K562 (cell line): ENCODE results near the gene DUOX2. TPM values are rescaled to one million over a fixed set of nuclear protein-coding genes. Genes with fewer than 3 reads are reported as not detected.

ENCODE experiments used
- polyA plus RNA-seq, 8 experiments: library from polyadenylated mRNA; depleted of rRNA in 4 of 8; stranded (reverse) in 5 of 8; unstranded in 3 of 8; fragments of >200 nt; fragmentation: Nextera tagmentation in 2 of 8; fragmentation: Illumina TruSeq in 1 of 8; extraction: Ambion mirVana in 2 of 8; extraction: Trizol in 1 of 8; gene quantifications; 2 replicates each; pipeline versions ENCODE4 v1.2.1 to v1.2.3, GENCODE V29; 2011 to 2014; ENCODE audit warnings: inconsistent platforms in 1 of 8, missing spikeins in 1 of 8
- small RNA-seq: library from RNA; depleted of rRNA; stranded (forward); fragments of <200 nt; gene quantifications from one replicate; pipeline ENCODE3, GENCODE V24; 2014
- total RNA-seq, 7 experiments: library from RNA; depleted of rRNA in 6 of 7; stranded (reverse); fragments of >200 nt in 6 of 7; fragmentation: Illumina TruSeq in 2 of 7; extraction: Trizol in 2 of 7; gene quantifications; 2 replicates each; pipeline versions ENCODE4 v1.2.1 to v1.2.3, GENCODE V29; 2011 to 2021; ENCODE audit warnings: low replicate concordance in 1 of 7

DUOX2 gene
- total and polyA plus RNA-seq, 9 of the 15 experiments (the other 6 are each of a cell fraction or from before 2014, with no cell fraction given): 0.01 to 0.03 (median 0.02) TPM; not detected in 6

Small RNA genes within 50 kb of the gene (small RNA-seq; reads per million reads assigned to genes)
- gene RF00019: not detected

Other genes with a start within 250 kb of the DUOX2 start
- not detected in 2 replicates for gene TERB2, start 157.5 kb downstream of the DUOX2 start, total RNA-seq (2014; rRNA removed)
- not detected in 2 replicates for gene TERB2, start 157.5 kb downstream of the DUOX2 start, total RNA-seq (2014; rRNA removed; fragmentation: Illumina TruSeq; extraction: Trizol)
- not detected in 2 replicates for gene TERB2, start 157.5 kb downstream of the DUOX2 start, total RNA-seq (2015; rRNA removed; fragmentation: Illumina TruSeq; extraction: Trizol)
- gene TERB2, start 157.5 kb downstream of the DUOX2 start, total RNA-seq (2021): not detected in 2 replicates
- not detected in 2 replicates for gene TERB2, start 157.5 kb downstream of the DUOX2 start, polyA plus RNA-seq (2011; rRNA removed)
- not detected in 2 replicates for gene TERB2, start 157.5 kb downstream of the DUOX2 start, polyA plus RNA-seq (2014; fragmentation: Illumina TruSeq; extraction: Trizol)
- gene TERB2, start 157.5 kb downstream of the DUOX2 start, polyA plus RNA-seq (2014; fragmentation: Nextera tagmentation; extraction: Ambion mirVana): not detected
- gene TERB2, start 157.5 kb downstream of the DUOX2 start, polyA plus RNA-seq (2014; rRNA removed): not detected in 2 replicates
- 38.5 and 39.3 TPM in 2 replicates for gene SORD, start 91.0 kb downstream of the DUOX2 start, total RNA-seq (2014; rRNA removed)
- 22.7 and 28.3 TPM in 2 replicates for gene SORD, start 91.0 kb downstream of the DUOX2 start, total RNA-seq (2014; rRNA removed; fragmentation: Illumina TruSeq; extraction: Trizol)
- gene SORD, start 91.0 kb downstream of the DUOX2 start, total RNA-seq (2015; rRNA removed; fragmentation: Illumina TruSeq; extraction: Trizol): 19.3 and 21.3 TPM in 2 replicates
- 43.8 and 44.6 TPM in 2 replicates for gene SORD, start 91.0 kb downstream of the DUOX2 start, total RNA-seq (2021)
- 62.2 and 79.2 TPM in 2 replicates for gene SORD, start 91.0 kb downstream of the DUOX2 start, polyA plus RNA-seq (2011; rRNA removed)
- 37.7 and 38.4 TPM in 2 replicates for gene SORD, start 91.0 kb downstream of the DUOX2 start, polyA plus RNA-seq (2014; fragmentation: Illumina TruSeq; extraction: Trizol)
- 10 to 100 TPM in 1 of 2 experiments, 1 to 10 TPM in 1; 5.9 to 14.1 TPM for gene SORD, start 91.0 kb downstream of the DUOX2 start, polyA plus RNA-seq (2014; fragmentation: Nextera tagmentation; extraction: Ambion mirVana)
- 29.6 and 42.3 TPM in 2 replicates for gene SORD, start 91.0 kb downstream of the DUOX2 start, polyA plus RNA-seq (2014; rRNA removed)
- not detected in 2 replicates for gene DUOXA2, start 154 bp upstream of the DUOX2 start, total RNA-seq (2014; rRNA removed)
- not detected in 2 replicates for gene DUOXA2, start 154 bp upstream of the DUOX2 start, total RNA-seq (2014; rRNA removed; fragmentation: Illumina TruSeq; extraction: Trizol)
- gene DUOXA2, start 154 bp upstream of the DUOX2 start, total RNA-seq (2015; rRNA removed; fragmentation: Illumina TruSeq; extraction: Trizol): not detected in 2 replicates
- not detected in 2 replicates for gene DUOXA2, start 154 bp upstream of the DUOX2 start, total RNA-seq (2021)
- not detected in 2 replicates for gene DUOXA2, start 154 bp upstream of the DUOX2 start, polyA plus RNA-seq (2011; rRNA removed)
- gene DUOXA2, start 154 bp upstream of the DUOX2 start, polyA plus RNA-seq (2014; fragmentation: Illumina TruSeq; extraction: Trizol): not detected in 2 replicates
- gene DUOXA2, start 154 bp upstream of the DUOX2 start, polyA plus RNA-seq (2014; fragmentation: Nextera tagmentation; extraction: Ambion mirVana): not detected
- not detected in 2 replicates for gene DUOXA2, start 154 bp upstream of the DUOX2 start, polyA plus RNA-seq (2014; rRNA removed)
- not detected in 2 replicates for gene DUOXA1, start 15.7 kb upstream of the DUOX2 start, total RNA-seq (2014; rRNA removed)
- gene DUOXA1, start 15.7 kb upstream of the DUOX2 start, total RNA-seq (2014; rRNA removed; fragmentation: Illumina TruSeq; extraction: Trizol): not detected in 2 replicates
- not detected in 2 replicates for gene DUOXA1, start 15.7 kb upstream of the DUOX2 start, total RNA-seq (2015; rRNA removed; fragmentation: Illumina TruSeq; extraction: Trizol)
- 0.24 TPM in 1 of 2 replicates, not detected in the other for gene DUOXA1, start 15.7 kb upstream of the DUOX2 start, total RNA-seq (2021)
- gene DUOXA1, start 15.7 kb upstream of the DUOX2 start, polyA plus RNA-seq (2011; rRNA removed): 0.17 TPM in 1 of 2 replicates, not detected in the other
- not detected in 2 replicates for gene DUOXA1, start 15.7 kb upstream of the DUOX2 start, polyA plus RNA-seq (2014; fragmentation: Illumina TruSeq; extraction: Trizol)
- gene DUOXA1, start 15.7 kb upstream of the DUOX2 start, polyA plus RNA-seq (2014; fragmentation: Nextera tagmentation; extraction: Ambion mirVana): not detected
- gene DUOXA1, start 15.7 kb upstream of the DUOX2 start, polyA plus RNA-seq (2014; rRNA removed): 0.74 TPM in 1 of 2 replicates, not detected in the other
- gene DUOX1, start 15.8 kb upstream of the DUOX2 start, total RNA-seq (2014; rRNA removed): not detected in 2 replicates
- not detected in 2 replicates for gene DUOX1, start 15.8 kb upstream of the DUOX2 start, total RNA-seq (2014; rRNA removed; fragmentation: Illumina TruSeq; extraction: Trizol)
- not detected in 2 replicates for gene DUOX1, start 15.8 kb upstream of the DUOX2 start, total RNA-seq (2015; rRNA removed; fragmentation: Illumina TruSeq; extraction: Trizol)
- 0.22 TPM in 2 replicates for gene DUOX1, start 15.8 kb upstream of the DUOX2 start, total RNA-seq (2021)
- 0.01 TPM in 1 of 2 replicates, not detected in the other for gene DUOX1, start 15.8 kb upstream of the DUOX2 start, polyA plus RNA-seq (2011; rRNA removed)
- gene DUOX1, start 15.8 kb upstream of the DUOX2 start, polyA plus RNA-seq (2014; fragmentation: Illumina TruSeq; extraction: Trizol): not detected in 2 replicates
- gene DUOX1, start 15.8 kb upstream of the DUOX2 start, polyA plus RNA-seq (2014; fragmentation: Nextera tagmentation; extraction: Ambion mirVana): under 1 TPM in 1 of 2 experiments, not detected in 1; 0.01 TPM
- not detected in 2 replicates for gene DUOX1, start 15.8 kb upstream of the DUOX2 start, polyA plus RNA-seq (2014; rRNA removed)
- gene SHF, start 73.8 kb upstream of the DUOX2 start, total RNA-seq (2014; rRNA removed): 0.54 and 1.1 TPM in 2 replicates
- 0.51 and 0.80 TPM in 2 replicates for gene SHF, start 73.8 kb upstream of the DUOX2 start, total RNA-seq (2014; rRNA removed; fragmentation: Illumina TruSeq; extraction: Trizol)
- gene SHF, start 73.8 kb upstream of the DUOX2 start, total RNA-seq (2015; rRNA removed; fragmentation: Illumina TruSeq; extraction: Trizol): 0.62 and 0.68 TPM in 2 replicates
- gene SHF, start 73.8 kb upstream of the DUOX2 start, total RNA-seq (2021): 1.3 and 1.4 TPM in 2 replicates
- gene SHF, start 73.8 kb upstream of the DUOX2 start, polyA plus RNA-seq (2011; rRNA removed): 0.74 and 2.2 TPM in 2 replicates
- 0.95 and 1.2 TPM in 2 replicates for gene SHF, start 73.8 kb upstream of the DUOX2 start, polyA plus RNA-seq (2014; fragmentation: Illumina TruSeq; extraction: Trizol)
- not detected for gene SHF, start 73.8 kb upstream of the DUOX2 start, polyA plus RNA-seq (2014; fragmentation: Nextera tagmentation; extraction: Ambion mirVana)
- gene SHF, start 73.8 kb upstream of the DUOX2 start, polyA plus RNA-seq (2014; rRNA removed): 0.66 and 0.85 TPM in 2 replicates
- not detected in 2 replicates for gene SLC28A2, start 138.1 kb upstream of the DUOX2 start, total RNA-seq (2014; rRNA removed)
- not detected in 2 replicates for gene SLC28A2, start 138.1 kb upstream of the DUOX2 start, total RNA-seq (2014; rRNA removed; fragmentation: Illumina TruSeq; extraction: Trizol)
- gene SLC28A2, start 138.1 kb upstream of the DUOX2 start, total RNA-seq (2015; rRNA removed; fragmentation: Illumina TruSeq; extraction: Trizol): not detected in 2 replicates
- not detected in 2 replicates for gene SLC28A2, start 138.1 kb upstream of the DUOX2 start, total RNA-seq (2021)
- not detected in 2 replicates for gene SLC28A2, start 138.1 kb upstream of the DUOX2 start, polyA plus RNA-seq (2011; rRNA removed)
- not detected in 2 replicates for gene SLC28A2, start 138.1 kb upstream of the DUOX2 start, polyA plus RNA-seq (2014; fragmentation: Illumina TruSeq; extraction: Trizol)
- gene SLC28A2, start 138.1 kb upstream of the DUOX2 start, polyA plus RNA-seq (2014; fragmentation: Nextera tagmentation; extraction: Ambion mirVana): under 1 TPM; 0.03 to 0.04 TPM
- not detected in 2 replicates for gene SLC28A2, start 138.1 kb upstream of the DUOX2 start, polyA plus RNA-seq (2014; rRNA removed)